ENCODE measurements around the gene HS6ST1. TPM values are rescaled to one million over a fixed set of nuclear protein-coding genes. Genes with fewer than 3 reads are reported as not detected.

The HS6ST1 gene
- total RNA-seq, 1 experiment from 2014 or later, result 22.0 TPM

DNA sequence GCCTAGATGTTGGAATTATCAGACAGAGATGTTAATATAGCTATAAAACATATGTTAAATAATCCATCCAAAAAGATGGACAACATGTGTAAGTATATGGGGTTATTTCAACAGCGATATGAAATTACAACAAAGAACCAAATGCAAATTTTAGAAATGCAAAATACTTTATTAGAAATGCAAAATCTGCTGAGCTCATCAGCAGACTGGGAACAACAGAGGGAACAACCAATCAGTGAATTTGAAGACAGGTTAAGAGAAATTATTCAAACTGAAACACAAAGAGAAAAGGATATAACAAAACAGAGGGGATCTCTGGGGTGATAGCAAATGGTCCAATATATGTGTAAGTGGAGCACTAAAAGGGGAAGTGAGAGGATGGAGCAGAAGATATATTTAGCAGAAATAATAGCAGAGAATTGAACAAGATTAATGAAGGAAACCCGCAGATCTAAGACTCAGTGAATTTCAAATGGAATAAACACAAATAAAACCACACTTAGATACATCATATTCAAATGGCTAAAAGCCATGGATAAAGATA lies 13.5 kb upstream of the HS6ST1 start:
- in situ Hi-C loops (cut with HindIII; ENCODE audit: low pct_unique_long_range_greater_than_20kb, low sequenced_read_pairs), result no loop called here
- CTCF ChIA-PET, result no interaction called here

GRCh38 chr2:128330583-128330982 lies 11.9 kb upstream of the HS6ST1 start:
- no TSS peak for BruUV-seq (replicated peaks)
- TF ChIP-seq TCF7L2 (IDR thresholded peaks at IDR 0.05; ENCODE audit: low read depth, low read length), result no peak
- TF ChIP-seq POLR2AphosphoS5 (IDR thresholded peaks at IDR 0.05; ENCODE audit: low read depth, low read length), result no peak
- TF ChIP-seq SIN3A (IDR thresholded peaks at IDR 0.05; ENCODE audit: borderline replicate concordance, insufficient read depth, low read depth, low read length), result no peak
- TF ChIP-seq CTCF (IDR thresholded peaks at IDR 0.05), result no peak
- TF ChIP-seq, protein P1, sequence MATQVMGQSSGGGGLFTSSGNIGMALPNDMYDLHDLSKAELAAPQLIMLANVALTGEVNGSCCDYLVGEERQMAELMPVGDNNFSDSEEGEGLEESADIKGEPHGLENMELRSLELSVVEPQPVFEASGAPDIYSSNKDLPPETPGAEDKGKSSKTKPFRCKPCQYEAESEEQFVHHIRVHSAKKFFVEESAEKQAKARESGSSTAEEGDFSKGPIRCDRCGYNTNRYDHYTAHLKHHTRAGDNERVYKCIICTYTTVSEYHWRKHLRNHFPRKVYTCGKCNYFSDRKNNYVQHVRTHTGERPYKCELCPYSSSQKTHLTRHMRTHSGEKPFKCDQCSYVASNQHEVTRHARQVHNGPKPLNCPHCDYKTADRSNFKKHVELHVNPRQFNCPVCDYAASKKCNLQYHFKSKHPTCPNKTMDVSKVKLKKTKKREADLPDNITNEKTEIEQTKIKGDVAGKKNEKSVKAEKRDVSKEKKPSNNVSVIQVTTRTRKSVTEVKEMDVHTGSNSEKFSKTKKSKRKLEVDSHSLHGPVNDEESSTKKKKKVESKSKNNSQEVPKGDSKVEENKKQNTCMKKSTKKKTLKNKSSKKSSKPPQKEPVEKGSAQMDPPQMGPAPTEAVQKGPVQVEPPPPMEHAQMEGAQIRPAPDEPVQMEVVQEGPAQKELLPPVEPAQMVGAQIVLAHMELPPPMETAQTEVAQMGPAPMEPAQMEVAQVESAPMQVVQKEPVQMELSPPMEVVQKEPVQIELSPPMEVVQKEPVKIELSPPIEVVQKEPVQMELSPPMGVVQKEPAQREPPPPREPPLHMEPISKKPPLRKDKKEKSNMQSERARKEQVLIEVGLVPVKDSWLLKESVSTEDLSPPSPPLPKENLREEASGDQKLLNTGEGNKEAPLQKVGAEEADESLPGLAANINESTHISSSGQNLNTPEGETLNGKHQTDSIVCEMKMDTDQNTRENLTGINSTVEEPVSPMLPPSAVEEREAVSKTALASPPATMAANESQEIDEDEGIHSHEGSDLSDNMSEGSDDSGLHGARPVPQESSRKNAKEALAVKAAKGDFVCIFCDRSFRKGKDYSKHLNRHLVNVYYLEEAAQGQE (IDR thresholded peaks at IDR 0.05; ENCODE audit: insufficient read depth in 1 of 2, low read depth in 2 of 2, low read length in 1 of 2), result no peak
- H3K27ac ChIP-seq (ENCODE audit: low read length), result no peak overlapping the region
- H3K27me3 ChIP-seq (ENCODE audit: control insufficient read depth, insufficient read depth, low read length), result no peaks in the 10 kb centered on the region
- CTCF ChIA-PET, result no interaction called here
- peaks cover 10% of the 10 kb centered on the region for H3K9me3 ChIP-seq (ENCODE audit: control insufficient read depth, insufficient read depth, low read depth, low read length)
- no peaks in the 10 kb centered on the region for H3K36me3 ChIP-seq (ENCODE audit: control insufficient read depth, insufficient read depth, low read length)
- no peak for ATAC-seq
- intact Hi-C loops (cut with micrococcal nuclease; ENCODE audit: unreplicated experiment), result no loop called here
- in situ Hi-C loops (cut with HindIII; ENCODE audit: low pct_unique_long_range_greater_than_20kb, low sequenced_read_pairs), result no loop called here
- POLR2A ChIA-PET, result no interaction called here
- no peak for DNase-seq (ENCODE audit: low read depth, low spot score)
- no peak overlapping the region for H3K4me3 ChIP-seq (ENCODE audit: low read depth in 2 of 2, low read length in 2 of 2)
- no peaks in the 10 kb centered on the region for H3K4me1 ChIP-seq (ENCODE audit: control insufficient read depth, insufficient read depth, low read length)

More for the DNA sequence above, 13.5 kb upstream of the HS6ST1 start:
- ATAC-seq (no peak), DNase-seq (ENCODE audit: low read depth, low spot score) (no peak)
- Histone ChIP-seq H3K27ac (ENCODE audit: low read length) (no peak overlapping the region), H3K36me3 (ENCODE audit: control insufficient read depth, insufficient read depth, low read length) (no peaks in the 10 kb centered on the region), H3K4me3 (ENCODE audit: low read depth in 2 of 2, low read length in 2 of 2) (no peak overlapping the region), H3K9me3 (ENCODE audit: control insufficient read depth, insufficient read depth, low read depth, low read length) (peaks cover 10% of the 10 kb centered on the region), H3K27me3 (ENCODE audit: control insufficient read depth, insufficient read depth, low read length) (no peaks in the 10 kb centered on the region; the same call in 1 of the 2 replicates), H3K4me1 (ENCODE audit: control insufficient read depth, insufficient read depth, low read length) (no peaks in the 10 kb centered on the region)
- no peak for TF ChIP-seq SIN3A (IDR thresholded peaks at IDR 0.05; ENCODE audit: borderline replicate concordance, insufficient read depth, low read depth, low read length)
- TF ChIP-seq, protein P1 (IDR thresholded peaks at IDR 0.05; ENCODE audit: insufficient read depth in 1 of 2, low read depth in 2 of 2, low read length in 1 of 2), result no peak
- TF ChIP-seq POLR2AphosphoS5 (IDR thresholded peaks at IDR 0.05; ENCODE audit: low read depth, low read length), result no peak
- no peak for TF ChIP-seq CTCF (IDR thresholded peaks at IDR 0.05)
- TF ChIP-seq TCF7L2 (IDR thresholded peaks at IDR 0.05; ENCODE audit: low read depth, low read length), result no peak
- BruUV-seq (replicated peaks), result no TSS peak
- intact Hi-C loops (cut with micrococcal nuclease; ENCODE audit: unreplicated experiment), result no loop called here
- POLR2A ChIA-PET, result no interaction called here

Data from Panc1 (cell line).